Lung (tissue), 12 donors: ENCODE results near the gene TLR9. TPM values are rescaled to one million over a fixed set of nuclear protein-coding genes. Genes with fewer than 3 reads are reported as not detected.
A peak's percentile ranks its signal among the peaks of the same experiment; 100 is the strongest.

ENCODE experiments used
- ATAC-seq: fragments of 200-7000 bp; cut with Tn5 transposase; one replicate; pipeline ENCODE4 v1.9.1; 2020; ENCODE audit warnings: moderate number of reproducible peaks; ENCODE audit not compliant: insufficient read depth, low FRiP score
- DNase-seq, 3 donors: peaks; one replicate each; pipeline ENCODE4 v3.0.0-alpha.2; 2013 to 2017
- H3K27ac ChIP-seq, 2 donors: one replicate each; pipeline ENCODE4 v1.5.1; 2013; ENCODE audit warnings: mild to moderate bottlenecking in 2 of 2, moderate library complexity in 2 of 2, control low read depth in 1 of 2, inconsistent platforms in 1 of 2, low read depth in 1 of 2, low read length in 1 of 2
- H3K27me3 ChIP-seq, 3 donors: one replicate each; pipeline ENCODE4 v1.5.1; 2013; ENCODE audit warnings: low read length in 2 of 3; ENCODE audit not compliant: control insufficient read depth in 3 of 3, insufficient read depth in 3 of 3
- H3K36me3 ChIP-seq, 4 donors: one replicate each; pipeline ENCODE4 v1.5.1; 2013; ENCODE audit warnings: low read length in 4 of 4, mild to moderate bottlenecking in 1 of 4, moderate library complexity in 1 of 4; ENCODE audit not compliant: control insufficient read depth in 4 of 4, insufficient read depth in 4 of 4
- H3K4me1 ChIP-seq, 5 donors: one replicate each; pipeline ENCODE4 v1.5.1; 2013; ENCODE audit warnings: low read length in 5 of 5, mild to moderate bottlenecking in 2 of 5, moderate library complexity in 1 of 5; ENCODE audit not compliant: control insufficient read depth in 5 of 5, insufficient read depth in 5 of 5
- H3K4me3 ChIP-seq: one replicate; pipeline ENCODE4 v1.5.1; 2013; ENCODE audit warnings: mild to moderate bottlenecking, control low read depth, moderate library complexity
- H3K9ac ChIP-seq, 2 donors: one replicate each; pipeline ENCODE4 v1.5.1; 2013; ENCODE audit warnings: low read length in 2 of 2, control low read depth in 1 of 2; ENCODE audit not compliant: insufficient read depth in 1 of 2
- H3K9me3 ChIP-seq, 4 donors: one replicate each; pipeline ENCODE4 v1.5.1; 2013; ENCODE audit warnings: low read length in 3 of 4, mild to moderate bottlenecking in 1 of 4, moderate library complexity in 1 of 4; ENCODE audit not compliant: control insufficient read depth in 4 of 4, insufficient read depth in 3 of 4
- CTCF ChIP-seq: IDR thresholded peaks from 2 replicates; pipeline ENCODE4 v1.5.1; 2012; ENCODE audit warnings: mild to moderate bottlenecking; ENCODE audit errors: control extremely low read depth, extremely low read depth
- WGBS, 2 donors: extraction: QIAGEN DNeasy Blood & Tissue Kit; methylation state at CpG; one replicate each; pipeline ENCODE4 v1.1.7; 2013; 5-methylcytosine and 5-hydroxymethylcytosine counted together
- polyA plus RNA-seq, 2 donors: library from polyadenylated mRNA; stranded (reverse); fragments of 200-250 nt; gene quantifications; one replicate each; pipeline ENCODE4 v1.2.1, GENCODE V29; 2013
- total RNA-seq, 2 donors: library from RNA; depleted of rRNA in 1 of 2; stranded (reverse); fragments of >200 nt in 1 of 2; gene quantifications; one replicate each; pipeline ENCODE4 v1.2.1, GENCODE V29; 2014 to 2021
- donor health status: control.
- donor health status: control.
- donor health status: Bipolar disorder and iron deficiency.
- donor health status: healthy.
- donor health status: DM: yes; HTN: yes; CAD: no.

Gene TLR9
- total and polyA plus RNA-seq, 4 donors, result 0.20 to 1.1 (median 0.37) TPM

- H3K27me3 ChIP-seq, result no peaks in the 10 kb centered on the region
- peaks cover 13 to 28% (median 19%) of the 10 kb centered on the region in 4 donors for H3K36me3 ChIP-seq
- H3K4me3 ChIP-seq, result peak overlapping the region; percentile 91
- TF ChIP-seq CTCF, result no peak
- H3K9me3 ChIP-seq, result no peaks in the 10 kb centered on the region
- DNase-seq (no peak), ATAC-seq (no peak)
- 29 to 33% methylated on average over 14 of the region's 14 CpGs for whole genome bisulfite sequencing, 2 donors
- peaks cover 12 to 51% (median 33%) of the 10 kb centered on the region in 5 donors for H3K4me1 ChIP-seq
- peak overlapping the region; percentile 86 to 90 for H3K27ac ChIP-seq
- H3K9ac ChIP-seq, result peak overlapping the region; percentile 45 to 85
Observed at GRCh38 chr3:52198643-52199608, 26.5 kb downstream of the TLR9 start.

- Histone ChIP-seq H3K4me3 (peak within 1 kb of the TSS; percentile 91), H3K9me3 (no peaks in the 10 kb centered on the region), H3K27ac (peak within 1 kb of the TSS; percentile 86 to 90), H3K36me3 (peaks cover 5 to 21% (median 13%) of the 10 kb centered on the region in 4 donors), H3K27me3 (no peaks in the 10 kb centered on the region), H3K4me1 (peaks cover 12 to 57% (median 37%) of the 10 kb centered on the region in 5 donors), H3K9ac (peak within 1 kb of the TSS; percentile 45 to 85)
- ATAC-seq (peak; percentile 77), DNase-seq (peak; percentile 95 to 97 (median 96))
- no peak for TF ChIP-seq CTCF
- 0 to 1% methylated on average over 65 to 71 of the region's 71 CpGs for WGBS, 2 donors
Observed at GRCh38 chr3:52197842-52198625, 27.4 kb downstream of the TLR9 start, which contains the start of gene ALAS1. ALAS1 (plus strand) TSS chr3:52198160; CDS start chr3:52199242, 1,082 bp downstream.

GRCh38 chr3:52197499-52197841 lies 28.0 kb downstream of the TLR9 start:
- peaks cover 0 to 15% (median 10%) of the 10 kb centered on the region in 4 donors for H3K36me3 ChIP-seq
- peaks cover 12 to 63% (median 39%) of the 10 kb centered on the region in 5 donors for H3K4me1 ChIP-seq
- TF ChIP-seq CTCF, result no peak
- H3K9me3 ChIP-seq, result no peaks in the 10 kb centered on the region
- no peak overlapping the region for H3K4me3 ChIP-seq
- DNase-seq (no peak), ATAC-seq (no peak)
- peak overlapping the region; percentile 46 to 90 for H3K27ac ChIP-seq
- 33 to 47% methylated on average over 10 of the region's 10 CpGs for WGBS, 2 donors
- H3K9ac ChIP-seq, result no peak overlapping the region
- H3K27me3 ChIP-seq, result no peaks in the 10 kb centered on the region
